PC-9 (cell line): ENCODE results near the gene AKR7A3.

Experiments
- CTCF ChIP-seq: fragments of 200-600 bp; sonication (generic); conservative IDR thresholded peaks from 2 replicates; pipeline ENCODE4 v1.6.1; 2017; ENCODE audit warnings: mixed run types, antibody characterized with exemption, mild to moderate bottlenecking, moderate library complexity
- EZH2 ChIP-seq: fragments of 200-600 bp; sonication (generic); IDR thresholded peaks from 2 replicates; pipeline ENCODE4 v1.8.0; 2017; ENCODE audit warnings: antibody characterized with exemption, low read depth

- TF ChIP-seq CTCF = no peak
- no peak for TF ChIP-seq EZH2
Observed at GRCh38 chr1:19257178-19257914, 31.2 kb downstream of the AKR7A3 start.
